GM03348 (cell line): Measurements from ENCODE around the gene SAFB.

Experiments used
- DNase-seq: peaks from one replicate; pipeline ENCODE4 v3.0.0; 2012; ENCODE audit warnings: low spot score

Gene SAFB

DNA sequence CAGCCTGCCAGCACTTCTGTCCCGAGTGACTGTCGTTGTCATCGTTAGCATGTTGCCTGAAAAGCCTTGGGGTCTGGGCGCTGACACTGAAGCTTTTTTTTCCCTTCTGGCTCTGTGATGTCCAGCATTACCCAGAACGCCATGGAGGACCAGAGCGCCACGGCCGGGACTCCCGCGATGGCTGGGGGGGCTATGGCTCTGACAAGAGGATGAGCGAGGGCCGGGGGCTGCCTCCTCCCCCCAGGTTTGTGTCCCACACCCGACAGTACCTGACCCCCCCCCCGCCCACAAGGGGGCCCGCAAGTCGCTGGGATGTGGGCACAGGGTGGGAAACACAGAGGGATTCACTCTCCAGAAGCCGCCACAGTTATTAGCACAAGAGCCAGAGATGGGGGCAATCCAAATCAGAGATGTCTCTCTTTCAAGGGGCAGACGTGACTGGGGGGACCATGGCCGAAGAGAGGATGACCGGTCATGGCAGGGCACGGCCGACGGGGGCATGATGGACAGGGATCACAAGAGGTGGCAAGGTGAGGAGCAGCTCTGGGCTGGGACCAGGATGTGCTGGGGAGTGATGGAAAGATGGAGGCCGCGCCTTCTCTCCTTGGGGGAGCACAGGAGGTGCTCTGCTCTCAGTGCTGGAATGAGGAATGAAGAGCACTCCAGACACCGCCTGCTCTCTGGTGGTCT is 44.2 kb downstream of the SAFB start:
- no peak for DNase-seq

- DNase-seq, result no peak
These were observed 44.9 kb downstream of the SAFB start for GRCh38 chr19:5667751-5668271.

DNA sequence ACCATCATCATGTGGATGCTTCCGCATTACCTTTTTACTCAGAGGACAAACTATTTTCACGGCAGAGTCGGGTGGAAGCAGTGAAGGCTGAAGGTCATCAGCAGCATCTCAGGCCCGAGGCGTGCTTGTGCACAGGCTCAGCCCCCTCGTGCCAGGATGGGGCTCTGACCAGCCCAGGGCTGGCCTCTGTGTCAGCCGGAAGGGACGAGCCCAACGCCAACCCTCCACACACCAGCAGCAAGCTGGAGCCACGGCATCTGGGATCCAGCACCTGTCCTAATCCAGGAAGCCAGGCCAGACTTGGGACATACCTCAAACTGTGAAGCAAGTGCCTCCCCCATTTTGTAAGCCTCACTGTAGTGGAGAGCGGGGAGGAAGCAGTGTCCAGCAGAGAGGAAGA is 46.3 kb downstream of the SAFB start:
- DNase-seq, result no peak

GRCh38 chr19:5671600-5671999 is 48.7 kb downstream of the SAFB start:
- no peak for DNase-seq

- DNase-seq, result no peak
These were observed 50.0 kb downstream of the SAFB start for GRCh38 chr19:5672708-5673459.

- no peak for DNase-seq
These were observed 50.9 kb downstream of the SAFB start for GRCh38 chr19:5673752-5674151.

DNA sequence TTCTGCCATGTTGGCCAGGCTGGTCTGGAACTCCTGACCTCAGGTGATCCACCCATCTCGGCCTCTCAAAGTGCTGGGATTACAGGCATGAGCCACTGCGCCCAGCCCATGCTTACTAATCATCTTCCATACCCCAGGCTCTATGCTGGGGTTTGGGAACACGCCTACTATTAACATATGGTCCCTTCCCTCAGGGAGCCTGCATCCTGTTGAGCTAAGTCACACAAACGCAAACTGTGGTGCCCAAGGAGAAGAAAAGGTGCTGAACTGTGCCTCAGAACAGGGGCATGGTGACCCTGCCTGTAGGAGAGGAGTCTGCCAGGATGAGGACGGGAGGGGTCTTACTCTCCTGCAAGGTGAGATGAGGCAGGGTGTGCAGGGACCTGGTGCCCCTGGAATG is 51.8 kb downstream of the SAFB start:
- no peak for DNase-seq

- no peak for DNase-seq
These were observed 53.4 kb downstream of the SAFB start for GRCh38 chr19:5676105-5676771.

DNA sequence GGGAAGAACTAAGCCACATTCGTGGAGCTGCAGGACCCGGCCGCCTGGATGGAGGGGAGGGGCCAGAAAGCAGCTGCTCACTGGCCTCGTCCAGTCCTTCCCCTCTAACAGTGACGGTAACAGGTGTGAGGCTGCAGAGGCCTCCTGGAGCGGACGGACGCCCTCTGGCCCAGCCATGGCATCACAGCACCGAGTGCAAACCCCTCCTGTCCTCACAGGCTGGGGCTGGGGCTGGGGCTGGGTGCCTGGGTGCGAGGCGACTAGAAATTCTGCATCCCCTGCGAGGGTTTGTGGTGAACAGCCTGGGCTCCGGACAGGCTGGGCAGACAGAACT is 53.9 kb downstream of the SAFB start:
- DNase-seq, result no peak

- no peak for DNase-seq
These were observed 54.3 kb downstream of the SAFB start for GRCh38 chr19:5677136-5677535.

- no peak for DNase-seq
These were observed 54.7 kb downstream of the SAFB start for GRCh38 chr19:5677580-5677979.

- no peak for DNase-seq
These were observed 55.3 kb downstream of the SAFB start for GRCh38 chr19:5678071-5678718.

- DNase-seq, result no peak
These were observed 56.6 kb downstream of the SAFB start for GRCh38 chr19:5679289-5680083.

- DNase-seq, result peak; percentile 64
These were observed 57.2 kb downstream of the SAFB start for GRCh38 chr19:5680084-5680436.

- DNase-seq, result peak; percentile 97
These were observed 57.8 kb downstream of the SAFB start, which contains the start of the genes HSD11B1L and MICOS13 for GRCh38 chr19:5680437-5681368. TSS of gene HSD11B1L (plus strand) at chr19:5681027. CDS start at chr19:5684833, 3,806 bp downstream. TSS of gene MICOS13 (minus strand) at chr19:5680516. CDS start at chr19:5680486, 30 bp downstream.

DNA sequence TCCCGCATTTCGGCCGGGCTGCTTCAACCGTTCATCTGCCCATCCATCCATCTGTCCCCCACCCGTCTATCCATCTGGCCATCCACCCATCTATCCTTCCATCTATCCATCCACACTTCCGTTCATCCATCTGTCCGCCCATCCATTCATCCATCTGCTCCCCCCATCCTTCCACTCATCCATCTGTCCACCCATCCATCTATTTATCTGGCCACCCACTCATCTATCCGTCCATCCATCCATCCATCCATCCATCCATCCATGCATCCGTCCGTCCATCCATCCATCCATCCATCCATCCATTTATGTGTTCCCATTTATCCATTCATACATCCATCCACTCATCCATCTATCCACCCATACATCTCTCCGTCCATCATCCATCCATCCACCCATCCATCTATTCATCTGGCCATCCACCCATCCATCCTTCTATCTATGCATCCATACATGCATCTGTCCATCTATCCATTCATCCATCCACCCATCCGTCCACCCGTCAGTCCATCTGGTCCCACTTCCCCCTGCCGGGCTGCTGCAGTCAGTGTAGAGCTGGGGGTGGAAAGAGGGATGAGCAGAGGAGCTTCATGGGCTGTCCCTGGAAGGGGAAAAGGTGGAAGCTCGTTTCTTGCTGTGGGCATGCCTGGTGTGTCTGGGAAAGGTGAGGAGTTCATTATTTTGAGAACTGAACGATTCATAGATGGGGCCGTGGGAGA is 58.7 kb downstream of the SAFB start:
- DNase-seq, result no peak

DNA sequence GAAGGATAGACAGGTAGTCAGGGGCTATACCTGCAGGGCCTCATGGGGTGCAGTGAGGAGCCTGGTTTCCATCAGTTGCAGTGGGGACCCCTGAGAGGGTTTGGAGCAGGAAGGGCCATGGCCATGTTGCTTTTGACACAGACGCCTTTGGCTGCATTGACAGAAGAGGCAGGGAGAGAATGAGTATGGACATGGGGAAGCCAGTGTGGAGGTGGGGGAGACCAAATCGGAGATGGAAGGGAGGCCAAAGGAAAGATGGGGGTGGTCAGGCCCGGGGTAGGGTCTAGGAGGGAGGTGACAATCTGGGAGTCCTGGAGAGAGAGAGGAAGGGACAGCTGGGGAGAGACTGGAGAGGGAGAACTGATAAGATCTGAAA is 59.2 kb downstream of the SAFB start:
- DNase-seq, result no peak

GRCh38 chr19:5683177-5683886 is 60.4 kb downstream of the SAFB start:
- DNase-seq, result no peak
